Liver (tissue), 9 donors: ENCODE data around the gene DDX56. TPM values are rescaled to one million over a fixed set of nuclear protein-coding genes. Genes with fewer than 3 reads are reported as not detected.

ENCODE experiments used
- DNase-seq: peaks from one replicate; pipeline ENCODE4 v3.0.0-alpha.2; 2017; ENCODE audit warnings: low spot score
- H3K27ac ChIP-seq, 2 donors: one replicate each; pipeline ENCODE4 v1.7.0; 2013; ENCODE audit warnings: inconsistent platforms in 2 of 2, low read length in 2 of 2, control low read depth in 1 of 2, low read depth in 1 of 2, mild to moderate bottlenecking in 1 of 2
- H3K27me3 ChIP-seq, 4 donors: one replicate each; pipeline versions ENCODE4 v1.6.1 to v1.7.0; 2013; ENCODE audit warnings: low read length in 3 of 4, inconsistent platforms in 1 of 4, mild to moderate bottlenecking in 1 of 4, moderate library complexity in 1 of 4; ENCODE audit not compliant: control insufficient read depth in 4 of 4, insufficient read depth in 4 of 4
- H3K36me3 ChIP-seq, 4 donors: one replicate each; pipeline versions ENCODE4 v1.6.1 to v1.7.0; 2013; ENCODE audit warnings: low read length in 3 of 4, mild to moderate bottlenecking in 3 of 4, low read depth in 1 of 4, moderate library complexity in 1 of 4; ENCODE audit not compliant: control insufficient read depth in 4 of 4, insufficient read depth in 3 of 4
- H3K4me1 ChIP-seq, 4 donors: one replicate each; pipeline versions ENCODE4 v1.6.1 to v1.7.0; 2013; ENCODE audit warnings: low read length in 3 of 4, mild to moderate bottlenecking in 3 of 4, moderate library complexity in 1 of 4; ENCODE audit not compliant: control insufficient read depth in 4 of 4, insufficient read depth in 4 of 4
- H3K4me3 ChIP-seq, 3 donors: one replicate each; pipeline versions ENCODE4 v1.6.1 to v1.7.0; 2013; ENCODE audit warnings: low read length in 3 of 3, control low read depth in 1 of 3, low read depth in 1 of 3, mild to moderate bottlenecking in 1 of 3
- H3K9ac ChIP-seq, 2 donors: one replicate each; pipeline ENCODE4 v1.7.0; 2013; ENCODE audit warnings: low read length in 2 of 2, mild to moderate bottlenecking in 2 of 2, moderate library complexity in 2 of 2, control low read depth in 1 of 2, low read depth in 1 of 2
- H3K9me3 ChIP-seq, 4 donors: one replicate each; pipeline versions ENCODE4 v1.6.1 to v1.7.0; 2013; ENCODE audit warnings: low read length in 3 of 4; ENCODE audit not compliant: control insufficient read depth in 4 of 4
- FOXA2 ChIP-seq: IDR thresholded peaks from 2 replicates; pipeline ENCODE4 v1.6.1; 2016; ENCODE audit warnings: antibody characterized with exemption
- HNF4A ChIP-seq, 2 donors: conservative IDR thresholded peaks; 2 replicates each; pipeline ENCODE4 v1.6.1; 2016; ENCODE audit warnings: antibody characterized with exemption in 2 of 2, mild to moderate bottlenecking in 2 of 2
- NR2F2 ChIP-seq: IDR thresholded peaks from 2 replicates; pipeline ENCODE4 v1.6.1; 2016; ENCODE audit warnings: antibody characterized with exemption
- RAD21 ChIP-seq, 2 donors: IDR thresholded peaks; 2 replicates each; pipeline ENCODE4 v1.6.1; 2016; ENCODE audit warnings: antibody characterized with exemption in 2 of 2, mild to moderate bottlenecking in 2 of 2
- REST ChIP-seq: IDR thresholded peaks from 2 replicates; pipeline ENCODE4 v1.6.1; 2016; ENCODE audit warnings: antibody characterized with exemption, mild to moderate bottlenecking
- RXRA ChIP-seq, 2 donors: IDR thresholded peaks; 2 replicates each; pipeline ENCODE4 v1.6.1; 2017 to 2018; ENCODE audit warnings: antibody characterized with exemption in 2 of 2, mild to moderate bottlenecking in 1 of 2
- SP1 ChIP-seq: IDR thresholded peaks from 2 replicates; pipeline ENCODE4 v1.6.1; 2018; ENCODE audit warnings: antibody characterized with exemption, mild to moderate bottlenecking
- TAF1 ChIP-seq: conservative IDR thresholded peaks from 2 replicates; pipeline ENCODE4 v1.6.1; 2016; ENCODE audit warnings: antibody characterized with exemption, mild to moderate bottlenecking
- ZBTB33 ChIP-seq: IDR thresholded peaks from 2 replicates; pipeline ENCODE4 v1.6.1; 2016; ENCODE audit warnings: antibody characterized with exemption
- WGBS: extraction: QIAGEN DNeasy Blood & Tissue Kit; methylation state at CpG from one replicate; pipeline ENCODE4 v1.1.7; 2013; 5-methylcytosine and 5-hydroxymethylcytosine counted together
- polyA plus RNA-seq, 2 donors: library from polyadenylated mRNA; stranded (reverse) in 1 of 2; unstranded in 1 of 2; fragments of 200-250 nt in 1 of 2; fragments of >200 nt in 1 of 2; fragmentation: Nextera tagmentation in 1 of 2; extraction: Ambion mirVana in 1 of 2; gene quantifications; one replicate each; pipeline versions ENCODE4 v1.2.1 to v1.2.3, GENCODE V29; 2013 to 2015
- total RNA-seq, 2 donors: library from RNA; depleted of rRNA; stranded (reverse); fragments of >200 nt; gene quantifications; one replicate each; pipeline ENCODE4 v1.2.3, GENCODE V29; 2014
- TF ChIP-seq, protein P1 (sequence below): IDR thresholded peaks from 2 replicates; pipeline ENCODE4 v1.6.1; 2016; ENCODE audit warnings: antibody characterized with exemption
- donor health status: healthy.
- donor health status: healthy.
- donor health status: healthy.
- donor health status: healthy.
- donor health status: healthy.

Gene DDX56
- total and polyA plus RNA-seq, 4 donors, result 24.3 to 42.1 (median 31.9) TPM

- DNase-seq, result no peak
- Histone ChIP-seq H3K4me3 (no peak overlapping the region), H3K9ac (no peak overlapping the region), H3K27me3 (no peaks in the 10 kb centered on the region), H3K4me1 (peaks cover 2 to 39% (median 20%) of the 10 kb centered on the region in 4 donors), H3K36me3 (peaks cover 0 to 34% (median 22%) of the 10 kb centered on the region in 4 donors), H3K27ac (no peak overlapping the region), H3K9me3 (no peaks in the 10 kb centered on the region)
- TF ChIP-seq HNF4A (conservative IDR thresholded peaks at IDR 0.05), result peak in 1 of 2 donors; percentile 46
- TF ChIP-seq ZBTB33, result no peak
- WGBS, result 71% methylated on average over 8 of the region's 8 CpGs
Measured at GRCh38 chr7:44533301-44534055, 40.2 kb downstream of the DDX56 start.

DNA sequence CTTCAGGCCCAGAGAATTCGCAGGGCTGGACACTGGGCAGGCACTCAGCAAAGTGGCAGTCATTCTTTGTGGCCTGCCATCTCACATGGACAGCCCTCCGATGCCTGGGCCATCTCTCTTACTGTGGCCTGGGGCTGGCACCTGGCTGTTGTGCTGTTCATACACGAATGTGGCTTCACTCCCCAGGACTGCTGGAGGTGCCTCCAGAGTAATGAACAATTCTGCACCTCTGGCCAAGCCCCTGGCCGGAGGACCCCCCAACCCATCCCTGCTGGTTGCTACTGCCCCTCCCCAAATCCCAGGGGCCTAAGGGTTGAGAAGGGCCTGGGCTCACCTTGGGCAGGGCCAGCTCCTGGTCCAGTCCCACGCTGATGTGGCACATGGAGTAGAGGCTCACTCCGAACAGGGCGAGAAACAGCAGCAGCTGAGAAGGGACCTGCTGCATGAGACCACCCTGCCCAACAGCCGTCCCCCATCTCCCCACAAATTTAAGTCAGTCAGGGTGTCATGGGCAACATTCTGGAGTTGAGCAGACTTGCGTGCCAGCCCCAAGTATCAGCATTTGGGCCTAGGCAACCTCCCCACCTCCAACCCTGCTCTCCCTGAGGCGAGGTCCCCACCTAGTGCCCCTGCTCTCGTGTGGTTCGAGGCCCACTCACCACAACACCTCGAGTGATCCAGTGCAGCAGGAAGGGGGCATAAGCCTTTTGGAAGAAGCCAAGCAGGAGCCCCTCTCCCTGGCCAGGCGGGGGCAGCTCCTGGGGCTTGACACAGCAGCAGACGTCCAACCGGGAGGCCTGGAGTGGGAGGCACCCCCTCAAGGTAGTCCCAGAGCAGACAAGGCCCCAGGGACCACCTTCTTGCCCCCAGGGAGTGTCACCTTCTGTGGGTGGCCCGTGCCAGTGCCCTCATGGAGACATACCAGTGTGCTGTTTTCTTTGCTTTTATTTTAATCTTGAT, 42.0 kb downstream of the DDX56 start:
- WGBS, result 91% methylated on average over 17 of the region's 17 CpGs
- no peak for DNase-seq
- no peak overlapping the region for H3K4me3 ChIP-seq
- no peak overlapping the region for H3K9ac ChIP-seq
- H3K27me3 ChIP-seq, result no peaks in the 10 kb centered on the region
- peaks cover 0 to 24% (median 8%) of the 10 kb centered on the region in 4 donors for H3K4me1 ChIP-seq
- H3K27ac ChIP-seq, result no peak overlapping the region
- H3K36me3 ChIP-seq, result peaks cover 0 to 43% (median 27%) of the 10 kb centered on the region in 4 donors
- TF ChIP-seq SP1 (no peak), RXRA (IDR thresholded peaks at IDR 0.05) (no peak), FOXA2 (no peak), TAF1 (no peak), HNF4A (conservative IDR thresholded peaks at IDR 0.05) (no peak), RAD21 (IDR thresholded peaks at IDR 0.05) (no peak), REST (no peak), NR2F2 (no peak)
- TF ChIP-seq, protein P1, sequence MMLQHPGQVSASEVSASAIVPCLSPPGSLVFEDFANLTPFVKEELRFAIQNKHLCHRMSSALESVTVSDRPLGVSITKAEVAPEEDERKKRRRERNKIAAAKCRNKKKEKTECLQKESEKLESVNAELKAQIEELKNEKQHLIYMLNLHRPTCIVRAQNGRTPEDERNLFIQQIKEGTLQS, result no peak
- no peaks in the 10 kb centered on the region for H3K9me3 ChIP-seq
